Measurements from ENCODE around the gene CA4.
"Not testable (repeated sequence)": the region's sequence is repeated elsewhere in the genome, so short reads cannot be mapped to it uniquely, and the experiment has no call there.

The CA4 gene
- total RNA-seq: 0 to 0.04 reads per million in 2 donors

DNA sequence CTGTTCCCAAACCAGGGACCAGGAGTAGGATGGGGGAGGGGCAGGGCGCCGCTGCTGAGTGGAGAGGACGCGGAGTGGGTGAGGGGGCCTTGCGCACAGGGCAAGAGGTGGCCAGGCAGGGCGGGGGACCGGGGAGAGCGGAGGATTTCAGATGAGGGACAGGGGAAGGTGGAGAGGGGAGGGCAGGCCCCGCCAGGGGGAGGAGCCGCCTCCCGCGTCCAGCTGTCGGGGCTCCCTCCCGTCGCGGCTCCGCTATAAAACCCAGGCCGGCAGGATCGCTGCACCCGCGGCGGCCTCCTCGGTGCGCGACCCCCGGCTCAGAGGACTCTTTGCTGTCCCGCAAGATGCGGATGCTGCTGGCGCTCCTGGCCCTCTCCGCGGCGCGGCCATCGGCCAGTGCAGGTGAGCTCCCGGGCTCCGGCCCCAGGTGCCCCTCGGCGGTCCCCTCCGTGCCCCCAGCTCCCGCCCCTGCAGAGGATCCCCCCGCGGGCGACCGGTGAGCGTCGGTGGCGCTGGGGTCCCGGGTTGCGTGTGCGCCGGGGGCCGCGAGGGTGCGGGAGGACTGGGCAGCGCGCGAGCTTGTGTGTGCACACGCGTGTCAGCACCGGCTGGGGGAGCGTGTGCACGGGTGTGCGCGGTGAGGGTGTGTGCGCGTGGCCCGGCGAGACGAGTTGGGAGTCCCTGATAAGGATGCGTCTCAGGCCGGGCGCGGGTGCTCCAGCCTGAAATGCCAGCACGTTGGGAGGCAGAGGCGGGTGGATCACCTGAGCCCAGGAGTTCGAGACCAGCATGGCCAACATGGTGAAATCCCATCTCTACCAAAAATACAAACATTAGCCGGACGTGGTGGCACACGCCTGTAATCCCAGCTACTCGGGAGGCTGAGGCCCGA, at the start of gene CA4:
TSS of gene CA4 (plus strand) at position 283 of the 892 bp plus-strand sequence. CDS start at position 345, 62 bp downstream.
- DNase-seq: no peak

- DNase-seq: not testable (repeated sequence)
Measured at GRCh38 chr17:60100577-60100976, 49.2 kb upstream of the CA4 start.

DNA sequence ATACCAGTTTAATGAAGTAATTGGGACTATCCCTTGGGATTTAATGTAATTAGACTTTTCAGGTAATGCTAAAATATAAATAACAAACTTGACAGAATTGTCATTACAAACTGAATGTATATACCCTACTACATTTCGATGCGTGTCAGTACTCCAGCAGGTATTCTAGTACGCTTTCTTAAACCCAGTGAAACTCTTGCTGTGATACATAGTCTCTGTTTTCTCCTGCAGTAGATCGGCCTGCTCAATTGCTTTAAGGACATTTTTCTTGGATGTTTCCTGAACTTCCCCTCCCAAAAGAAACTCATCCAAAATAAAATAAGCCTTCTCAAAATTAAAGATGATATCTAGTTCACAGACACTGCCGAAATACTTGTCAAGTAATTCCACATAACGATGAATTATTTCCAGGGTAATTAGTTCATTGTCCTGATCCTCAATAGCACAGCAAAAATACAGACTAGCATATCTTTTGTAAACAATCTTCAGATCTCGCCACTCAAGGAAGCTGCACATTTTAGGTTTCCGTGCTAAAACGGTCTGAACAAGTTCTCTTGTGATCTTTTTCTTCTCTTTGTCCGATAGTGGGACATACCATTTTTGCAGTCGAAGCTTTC, 47.6 kb upstream of the CA4 start:
- not testable (repeated sequence) for DNase-seq

DNA sequence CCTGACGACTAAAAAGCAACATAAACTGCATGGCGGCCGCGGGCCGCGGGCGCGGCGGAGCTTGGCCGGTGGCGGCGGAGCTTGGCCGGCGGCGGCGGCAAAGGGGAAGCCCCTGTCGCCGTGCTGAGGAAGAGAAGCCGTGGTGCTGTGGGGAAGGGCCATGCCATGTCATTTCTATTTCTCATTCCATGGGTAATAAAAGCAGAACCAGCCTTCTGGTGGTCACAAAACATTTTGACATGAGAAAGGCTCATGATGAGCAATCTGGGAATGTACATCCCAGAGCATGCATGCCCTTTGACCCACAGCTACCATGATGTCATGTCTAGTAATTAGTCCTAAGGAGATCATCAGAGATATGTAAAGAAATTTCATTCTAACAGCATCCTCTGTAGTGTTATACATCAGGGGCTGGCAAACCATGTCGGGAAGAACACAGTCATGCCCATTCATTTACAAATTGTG, 47.1 kb upstream of the CA4 start:
- DNase-seq: no peak

GRCh38 chr17:60103957-60104356, 45.8 kb upstream of the CA4 start:
- no peak for DNase-seq

DNA sequence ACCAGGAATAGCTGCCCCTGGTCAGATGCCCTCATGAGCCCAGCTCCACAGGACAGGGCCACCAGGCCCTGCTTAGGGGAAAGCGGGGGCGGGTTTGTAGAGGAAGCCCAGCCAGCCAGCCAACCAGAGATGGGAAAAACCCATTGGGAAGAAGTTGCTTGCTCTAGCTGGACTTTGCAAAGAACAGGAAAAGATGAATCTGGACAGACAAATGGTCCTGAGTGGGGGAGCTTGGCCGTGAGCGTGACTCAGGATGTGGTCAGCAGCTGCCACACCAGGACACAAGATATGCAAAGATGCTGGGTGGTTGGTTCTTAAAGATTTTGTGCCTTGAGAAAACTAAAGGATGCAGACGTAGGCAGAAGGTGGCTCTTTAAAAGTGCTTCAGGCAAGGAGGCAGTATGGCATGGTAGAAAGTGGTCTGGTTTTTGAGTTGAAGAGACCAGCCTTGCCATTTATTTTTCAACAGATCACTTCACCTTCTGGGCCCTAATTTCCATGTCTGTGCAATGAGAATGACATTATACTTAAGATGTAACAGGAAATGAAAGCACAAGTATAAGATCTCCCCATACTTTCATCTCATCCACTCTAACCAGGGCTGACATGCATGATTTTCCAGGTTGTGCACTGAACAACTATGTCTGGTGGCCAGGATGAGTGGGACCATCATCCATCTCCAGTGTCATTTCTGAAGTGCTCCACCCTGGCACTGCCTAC, 43.3 kb upstream of the CA4 start:
- DNase-seq: no peak

DNA sequence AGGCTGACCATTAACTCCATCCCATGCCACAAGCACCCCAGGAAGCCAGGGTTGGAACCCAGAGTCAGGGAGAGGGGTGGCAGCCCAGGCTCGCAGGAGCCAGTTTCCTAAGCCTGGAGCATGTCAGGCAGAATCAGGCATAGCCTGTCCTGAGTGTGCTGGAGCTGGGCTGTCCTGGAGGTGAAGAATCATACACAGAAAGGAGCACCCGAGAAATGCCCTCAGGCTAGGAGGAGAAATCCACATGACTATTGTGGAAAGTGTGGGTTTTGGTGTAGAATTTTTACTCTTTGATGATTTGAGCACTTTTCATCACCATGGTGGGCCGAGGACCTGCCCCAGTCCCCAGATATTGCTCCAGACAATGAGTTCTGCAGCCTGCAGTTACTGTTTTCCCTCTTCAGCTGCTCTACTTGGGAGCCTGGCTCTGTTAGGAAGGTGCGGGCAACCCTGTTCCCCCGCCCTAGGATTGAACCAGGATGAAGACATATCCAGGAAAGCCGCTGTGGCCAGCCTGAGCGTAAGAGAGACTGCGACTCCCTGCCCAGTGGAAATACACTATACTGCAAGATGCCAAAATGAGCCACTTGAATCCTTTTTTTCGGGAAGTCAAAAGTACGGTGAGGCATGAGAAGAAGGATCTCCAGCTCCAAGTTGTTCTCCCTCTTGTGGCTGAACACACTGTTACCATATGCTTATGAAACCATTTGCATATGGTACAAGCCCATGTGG, 42.1 kb upstream of the CA4 start:
- DNase-seq: no peak

DNA sequence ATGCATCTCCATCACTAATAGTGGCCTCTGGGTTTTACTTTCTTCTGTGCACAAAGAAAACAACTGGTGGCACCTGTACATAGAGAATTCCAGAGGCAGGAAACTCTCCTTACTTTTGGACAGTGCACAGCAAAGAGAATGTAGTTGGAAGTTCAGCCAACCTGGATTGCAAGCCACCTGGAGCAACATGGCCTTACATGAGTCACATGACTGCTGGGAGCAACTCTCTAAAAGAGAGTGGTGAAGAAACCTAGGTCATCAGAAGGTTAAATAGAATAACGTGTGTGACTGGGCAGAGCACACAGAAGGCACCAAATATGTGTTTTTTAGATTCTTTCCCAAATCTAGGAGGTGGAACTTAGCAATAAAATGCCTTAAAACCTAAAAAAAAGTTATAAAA, 41.5 kb upstream of the CA4 start:
- DNase-seq: not testable (repeated sequence)

DNA sequence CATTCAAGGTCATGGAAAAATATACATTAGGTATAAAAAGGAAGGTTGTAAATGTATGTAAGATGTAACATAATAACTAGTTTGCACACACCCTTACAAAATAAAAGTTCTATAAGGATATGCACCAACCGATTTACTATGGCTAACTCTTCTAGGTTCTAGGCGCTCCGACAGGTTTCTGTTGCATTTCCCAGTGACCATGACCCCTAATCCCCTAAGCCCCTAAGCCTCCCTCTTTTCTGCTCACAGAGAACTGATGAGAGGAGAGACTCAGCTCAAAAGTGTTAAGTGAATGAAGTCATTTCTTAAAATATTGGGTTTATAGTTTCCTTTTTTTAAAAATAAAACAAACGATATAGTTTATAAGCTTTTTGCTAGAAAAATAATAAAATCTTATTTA, 41.1 kb upstream of the CA4 start:
- DNase-seq: no peak

DNA sequence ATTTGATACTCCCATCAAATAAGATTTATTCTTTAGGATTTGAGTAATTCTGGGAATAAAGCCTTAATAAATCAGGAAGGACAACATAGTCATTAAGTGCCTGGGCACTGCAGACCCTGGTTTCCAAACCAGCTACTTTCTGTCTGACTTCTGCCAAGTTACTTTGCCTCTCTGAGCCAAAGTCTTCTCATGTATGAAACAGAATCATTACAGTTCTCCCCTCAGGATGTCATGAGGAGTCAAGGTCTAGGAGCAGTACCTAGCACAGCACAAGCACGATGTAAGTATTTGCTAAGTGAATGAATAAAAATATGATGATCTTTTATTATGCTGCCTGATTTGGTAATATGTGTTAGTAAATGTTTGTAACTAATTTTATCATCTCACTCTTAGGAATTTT, 40.6 kb upstream of the CA4 start:
- DNase-seq: no peak

GRCh38 chr17:60110586-60110985, 39.2 kb upstream of the CA4 start:
- DNase-seq: no peak

GRCh38 chr17:60111661-60112060, 38.1 kb upstream of the CA4 start:
- not testable (repeated sequence) for DNase-seq

DNA sequence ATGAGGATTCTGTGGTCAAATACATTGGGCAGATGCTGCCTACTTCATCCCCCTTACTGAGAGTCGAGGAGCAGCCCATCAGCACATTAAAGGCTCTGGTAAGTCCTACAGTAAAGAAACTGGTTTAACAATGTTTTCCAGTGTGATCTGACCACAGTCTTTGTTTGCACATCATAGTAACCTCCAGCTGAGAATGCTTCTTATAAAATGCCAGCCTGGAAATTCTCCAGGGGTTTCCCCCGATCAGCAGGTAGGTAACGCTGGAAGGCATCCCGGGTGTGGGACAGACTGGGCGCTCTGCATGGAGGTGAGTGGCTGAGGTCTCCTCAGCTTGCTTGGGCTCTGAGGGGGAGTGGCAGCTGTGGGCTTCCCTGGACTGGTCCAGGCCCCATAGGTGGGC, 34.4 kb upstream of the CA4 start:
- not testable (repeated sequence) for DNase-seq

- not testable (repeated sequence) for DNase-seq
Measured at GRCh38 chr17:60116196-60116595, 33.6 kb upstream of the CA4 start.

DNA sequence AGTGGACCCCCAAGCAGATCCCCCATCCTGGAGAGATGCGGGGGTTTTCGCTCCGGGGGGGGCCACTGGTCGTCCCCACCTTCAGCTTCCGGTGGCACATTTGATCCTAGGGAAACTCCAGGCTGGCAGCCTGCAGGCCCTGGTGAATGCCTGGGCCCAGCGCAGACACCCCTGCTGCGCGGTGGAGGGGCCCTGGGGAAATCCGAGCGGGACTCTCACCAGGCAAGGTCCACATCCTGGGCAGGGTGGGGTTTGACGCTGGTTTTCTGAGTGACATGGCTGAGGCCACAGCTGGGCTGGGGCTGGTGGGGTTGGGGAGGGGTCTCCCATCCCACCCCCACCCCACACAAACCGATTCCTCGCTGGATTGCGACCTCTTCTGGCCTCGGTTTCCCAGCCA, 30.6 kb upstream of the CA4 start:
- not testable (repeated sequence) for DNase-seq

DNA sequence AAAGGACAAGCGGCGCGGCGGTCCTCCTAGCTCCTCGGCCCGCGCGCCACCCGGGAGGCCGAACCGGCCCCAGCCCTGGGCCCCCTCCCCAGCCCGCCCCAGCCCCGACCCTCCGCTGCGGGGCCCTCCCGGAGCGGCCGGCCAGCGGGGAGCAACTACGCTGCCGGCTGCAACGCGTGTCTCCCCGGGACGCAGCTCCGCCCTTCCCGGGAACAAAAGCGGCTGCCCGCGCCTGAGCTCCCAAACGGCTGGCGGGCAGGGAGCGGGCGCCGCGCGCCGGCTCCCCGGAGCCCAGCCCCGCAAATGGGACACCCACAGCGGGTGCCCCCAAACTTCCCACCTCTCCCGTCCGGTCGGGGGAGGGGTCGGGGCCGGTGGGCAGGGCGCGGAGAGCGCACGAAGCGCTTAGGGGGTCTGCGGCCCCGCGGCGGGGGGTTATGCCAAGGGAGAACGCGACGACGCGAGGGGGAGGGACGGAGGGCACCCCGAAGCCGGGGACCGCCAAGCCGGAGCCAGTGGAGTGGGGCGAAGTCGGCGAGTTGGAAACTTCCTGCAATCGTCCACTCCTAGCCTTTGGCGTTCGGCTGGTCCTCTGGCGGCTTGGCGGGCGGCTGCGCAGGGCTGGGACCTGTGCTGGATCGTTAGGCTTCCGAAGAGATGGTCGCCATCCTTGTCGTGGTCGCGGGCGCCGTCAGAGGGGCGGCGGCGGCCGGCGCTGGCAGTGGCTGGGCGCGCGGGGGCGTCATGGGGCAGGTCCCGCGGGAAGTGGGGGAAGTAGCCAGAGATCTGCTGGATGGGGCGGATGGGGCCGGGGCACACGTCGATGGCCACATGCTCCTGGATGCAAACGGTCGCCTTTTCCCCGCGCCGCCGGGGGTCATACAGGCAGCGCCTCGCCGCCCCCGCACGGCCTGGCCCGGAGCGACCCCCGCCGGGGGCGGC, 29.7 kb upstream of the CA4 start:
- not testable (repeated sequence) for DNase-seq

DNA sequence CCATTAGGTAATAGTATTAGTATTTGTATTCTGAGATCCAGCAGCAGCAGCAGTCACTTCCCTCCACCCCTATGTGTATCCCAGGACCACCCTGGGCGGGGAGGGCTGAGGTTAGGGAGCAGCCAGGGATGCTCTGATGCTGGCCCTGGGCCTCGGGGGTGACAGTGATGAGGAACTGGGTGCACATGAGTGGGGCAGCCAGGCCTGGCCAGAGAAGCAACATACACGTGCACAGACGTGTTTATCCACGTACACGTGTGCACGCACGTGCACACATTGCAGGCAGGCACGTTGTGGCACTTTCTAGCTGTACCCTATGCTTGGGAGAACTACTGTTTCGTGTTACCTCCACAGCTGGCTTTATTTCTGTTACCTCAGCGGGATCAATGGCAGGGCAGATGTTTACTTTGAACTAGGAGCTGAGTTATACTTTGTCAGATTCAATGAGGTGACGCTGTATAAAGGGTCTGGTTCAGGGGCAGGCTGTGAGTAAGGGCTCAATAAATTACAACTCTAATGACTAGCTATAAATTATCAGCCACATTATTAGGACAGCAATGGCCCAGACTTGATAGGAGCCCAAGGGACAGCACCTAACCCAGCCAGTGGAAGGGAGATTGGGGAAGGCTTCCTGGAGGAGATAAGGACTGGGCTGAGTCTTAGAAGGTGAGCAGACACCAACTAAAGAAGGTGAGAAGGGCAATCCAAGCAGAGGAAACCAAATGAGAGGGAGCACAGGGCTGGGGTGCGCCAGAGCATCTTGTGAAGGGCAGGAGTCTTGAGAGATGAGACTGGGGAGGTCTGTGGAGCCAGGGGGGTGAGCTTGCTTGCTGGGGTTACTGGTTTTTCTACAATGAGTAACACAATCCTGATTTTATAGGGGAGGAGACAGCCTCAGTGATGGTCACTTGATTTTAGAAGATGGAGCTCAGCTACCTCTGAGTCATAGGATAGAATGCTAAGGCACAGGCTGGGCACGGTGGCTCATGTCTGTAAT, 22.4 kb upstream of the CA4 start:
- DNase-seq: no peak

DNA sequence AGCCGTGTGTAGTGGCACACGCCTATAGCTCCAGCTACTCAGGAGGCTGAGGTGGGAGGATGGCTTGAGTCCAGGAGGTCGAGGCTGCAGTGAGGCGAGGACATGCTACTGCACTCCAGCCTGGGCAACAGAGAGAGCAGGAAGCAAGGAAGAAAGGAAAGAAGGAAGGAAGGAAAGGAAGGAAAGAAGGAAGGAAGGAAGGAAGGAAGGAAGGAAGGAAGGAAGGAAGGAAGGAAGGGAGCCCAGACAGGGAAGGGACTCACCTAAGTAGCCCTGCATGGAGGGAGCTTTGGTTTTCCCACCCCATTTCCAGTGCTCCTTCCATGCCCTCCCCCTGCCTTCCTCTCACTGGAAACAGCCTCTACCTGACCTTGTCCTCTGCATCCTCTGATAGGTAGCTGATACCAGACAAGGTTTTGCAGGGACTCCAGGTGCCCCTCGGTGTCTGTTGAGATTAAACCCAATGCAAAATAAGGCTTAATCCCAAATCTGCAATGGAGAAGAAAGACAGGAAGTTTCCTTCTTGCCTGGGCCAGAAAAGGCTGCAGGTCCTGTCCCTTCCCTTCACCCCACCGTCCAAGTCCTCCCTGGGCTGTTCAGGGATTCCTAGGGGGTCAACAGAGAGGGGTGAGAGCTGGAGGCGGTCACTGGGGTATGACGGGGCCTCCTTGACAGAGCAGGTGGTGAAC, 21.5 kb upstream of the CA4 start:
- DNase-seq: no peak

- DNase-seq: no peak
Measured at GRCh38 chr17:60129164-60129563, 20.6 kb upstream of the CA4 start.

DNA sequence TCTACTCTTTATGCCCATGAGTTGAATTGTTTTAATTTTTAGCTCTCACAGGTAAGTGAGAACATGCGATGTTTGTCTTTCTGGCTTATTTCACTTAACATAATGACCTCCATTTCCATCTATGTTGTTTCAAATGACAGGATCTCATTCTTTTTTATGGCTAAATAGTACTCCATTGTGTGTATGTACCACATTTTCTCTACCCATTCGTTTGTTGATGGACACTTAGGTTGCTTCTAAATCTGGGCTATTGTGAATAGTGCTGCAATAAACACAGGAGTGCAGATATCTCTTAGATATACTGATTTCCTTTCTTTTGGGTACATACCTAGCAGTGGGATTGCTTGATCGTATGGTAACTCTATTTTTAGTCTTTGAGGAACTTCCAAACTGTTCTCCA, 19.3 kb upstream of the CA4 start:
- no peak for DNase-seq
